ENCODE data around the gene PPP2R1A.
"Not testable (repeated sequence)": the region's sequence is repeated elsewhere in the genome, so short reads cannot be mapped to it uniquely, and the experiment has no call there.

PPP2R1A gene

DNA sequence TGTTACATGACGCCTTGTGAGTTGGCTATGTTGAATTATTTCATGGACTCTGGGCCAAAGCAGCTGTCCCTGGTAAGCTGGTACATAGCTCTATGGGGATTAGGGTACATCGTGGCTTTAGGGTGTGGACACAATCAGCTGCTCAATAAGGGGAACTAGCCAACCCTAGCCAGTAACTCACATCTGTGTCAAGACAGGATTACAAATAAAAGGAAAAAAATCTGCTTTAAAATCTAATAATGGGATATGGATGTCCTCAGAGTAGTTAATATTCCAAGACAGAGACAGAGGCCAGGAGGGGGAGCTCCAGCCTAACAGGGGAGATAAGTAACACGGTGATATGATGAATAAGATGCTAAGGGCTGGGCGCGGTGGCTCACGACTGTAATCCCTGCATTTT, 58.4 kb downstream of the PPP2R1A start:
- peak; percentile 21 for DNase-seq

DNA sequence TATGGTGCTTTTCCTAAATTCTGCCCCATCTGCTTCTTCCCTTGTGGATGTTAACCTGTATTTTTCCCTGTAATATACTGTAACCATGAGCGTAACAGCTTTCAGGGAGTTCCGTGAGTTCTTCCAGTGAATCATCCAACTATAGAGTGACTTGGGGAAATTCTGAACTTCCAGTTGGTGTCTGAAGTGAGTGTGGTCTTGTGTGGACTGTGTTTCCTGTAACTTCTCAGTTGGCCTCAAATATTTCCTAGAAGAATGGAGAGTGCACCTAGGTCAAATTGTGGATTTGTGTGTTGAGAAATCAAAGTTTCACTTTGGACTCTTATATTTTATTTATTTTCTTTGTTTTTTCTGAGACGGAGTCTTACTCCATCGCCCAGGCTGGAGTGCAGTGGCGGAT, 68.6 kb downstream of the PPP2R1A start:
- no peak for DNase-seq

DNA sequence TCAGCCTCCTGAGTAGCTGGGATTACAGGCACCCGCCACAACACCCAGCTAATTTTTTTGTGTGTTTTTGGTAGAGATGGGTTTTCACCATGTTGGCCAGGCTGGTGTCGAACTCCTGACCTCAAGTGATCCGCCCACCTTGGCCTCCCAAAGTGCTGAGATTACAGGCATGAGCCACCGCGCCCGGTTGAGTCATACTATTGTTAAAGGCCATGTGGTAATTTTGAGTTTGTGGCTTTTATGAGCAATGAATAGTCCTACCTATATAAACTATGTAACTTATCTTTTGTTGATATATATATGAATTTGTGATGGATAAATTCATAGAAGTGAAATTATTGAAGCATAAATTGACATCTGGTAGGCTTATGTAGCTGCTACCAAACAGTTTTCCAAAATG, 75.7 kb downstream of the PPP2R1A start:
- not testable (repeated sequence) for DNase-seq

- peak; percentile 96 for DNase-seq
These were observed 79.7 kb downstream of the PPP2R1A start, which contains the start of gene ZNF766 for GRCh38 chr19:52269338-52270261. ZNF766 (plus strand) TSS chr19:52269587; CDS start chr19:52269614, 27 bp downstream.

GRCh38 chr19:52270266-52270885, 80.5 kb downstream of the PPP2R1A start:
- DNase-seq, result no peak

DNA sequence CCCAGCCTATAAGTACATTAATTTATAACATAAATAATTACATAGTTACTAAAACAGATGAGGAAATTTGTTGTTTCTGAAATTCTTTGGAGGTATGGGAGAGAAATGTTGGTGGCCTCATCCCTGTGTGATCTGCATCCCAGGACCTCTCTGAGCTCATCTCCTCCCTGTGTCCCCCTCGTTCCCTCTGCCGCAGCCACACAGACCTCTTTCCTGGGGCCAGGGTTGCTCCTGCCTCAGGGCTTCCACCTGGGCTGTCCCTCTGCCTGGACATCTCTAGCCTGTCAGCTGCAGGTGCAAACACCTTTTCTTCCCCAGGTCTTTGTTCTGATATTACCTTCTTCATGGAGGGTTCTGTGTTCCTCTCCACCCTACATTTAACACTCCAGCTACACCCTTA, 83.4 kb downstream of the PPP2R1A start:
- DNase-seq, result no peak

GRCh38 chr19:52274191-52274590, 84.3 kb downstream of the PPP2R1A start:
- no peak for DNase-seq

- no peak for DNase-seq
These were observed 86.1 kb downstream of the PPP2R1A start for GRCh38 chr19:52275988-52276387.

DNA sequence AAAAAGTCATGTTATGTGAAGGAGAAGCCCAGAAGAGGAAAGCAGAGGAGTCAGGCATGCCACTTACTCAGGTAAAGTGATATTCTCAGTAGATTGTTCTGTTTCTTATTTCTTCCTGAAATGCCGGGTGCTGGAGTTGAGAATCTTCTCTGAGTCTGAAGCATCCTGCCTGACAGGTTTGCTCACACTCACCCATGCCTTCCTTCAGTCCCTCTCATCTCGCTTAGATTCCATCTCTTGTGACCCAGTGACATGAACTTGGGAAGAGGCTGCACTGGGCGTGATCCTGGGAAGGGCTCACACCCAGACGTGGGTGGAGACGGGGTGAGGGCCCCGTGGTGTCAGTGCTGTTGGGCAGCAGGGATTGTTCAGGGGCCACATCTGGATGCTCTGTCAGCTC, 87.6 kb downstream of the PPP2R1A start:
- DNase-seq, result no peak

Measured in NCI-H2171 treated with DMSO at 0.1 percent for 48 hours (cell line).